HG03280 (cell line): ENCODE results near the gene C2CD5.
A peak's percentile ranks its signal among the peaks of the same experiment; 100 is the strongest.
"Not testable (repeated sequence)": the region's sequence is repeated elsewhere in the genome, so short reads cannot be mapped to it uniquely, and the experiment has no call there.

Source experiments
- ATAC-seq: cut with Tn5 transposase; IDR thresholded peaks from one replicate; pipeline ENCODE4 v1.9.1; 2021; ENCODE audit warnings: mild to moderate bottlenecking, moderate library complexity; ENCODE audit not compliant: unreplicated experiment

C2CD5 gene, protein sequence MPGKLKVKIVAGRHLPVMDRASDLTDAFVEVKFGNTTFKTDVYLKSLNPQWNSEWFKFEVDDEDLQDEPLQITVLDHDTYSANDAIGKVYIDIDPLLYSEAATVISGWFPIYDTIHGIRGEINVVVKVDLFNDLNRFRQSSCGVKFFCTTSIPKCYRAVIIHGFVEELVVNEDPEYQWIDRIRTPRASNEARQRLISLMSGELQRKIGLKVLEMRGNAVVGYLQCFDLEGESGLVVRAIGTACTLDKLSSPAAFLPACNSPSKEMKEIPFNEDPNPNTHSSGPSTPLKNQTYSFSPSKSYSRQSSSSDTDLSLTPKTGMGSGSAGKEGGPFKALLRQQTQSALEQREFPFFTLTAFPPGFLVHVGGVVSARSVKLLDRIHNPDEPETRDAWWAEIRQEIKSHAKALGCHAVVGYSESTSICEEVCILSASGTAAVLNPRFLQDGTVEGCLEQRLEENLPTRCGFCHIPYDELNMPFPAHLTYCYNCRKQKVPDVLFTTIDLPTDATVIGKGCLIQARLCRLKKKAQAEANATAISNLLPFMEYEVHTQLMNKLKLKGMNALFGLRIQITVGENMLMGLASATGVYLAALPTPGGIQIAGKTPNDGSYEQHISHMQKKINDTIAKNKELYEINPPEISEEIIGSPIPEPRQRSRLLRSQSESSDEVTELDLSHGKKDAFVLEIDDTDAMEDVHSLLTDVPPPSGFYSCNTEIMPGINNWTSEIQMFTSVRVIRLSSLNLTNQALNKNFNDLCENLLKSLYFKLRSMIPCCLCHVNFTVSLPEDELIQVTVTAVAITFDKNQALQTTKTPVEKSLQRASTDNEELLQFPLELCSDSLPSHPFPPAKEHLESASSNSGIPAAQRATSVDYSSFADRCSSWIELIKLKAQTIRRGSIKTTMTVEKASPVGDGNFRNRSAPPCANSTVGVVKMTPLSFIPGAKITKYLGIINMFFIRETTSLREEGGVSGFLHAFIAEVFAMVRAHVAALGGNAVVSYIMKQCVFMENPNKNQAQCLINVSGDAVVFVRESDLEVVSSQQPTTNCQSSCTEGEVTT

DNA sequence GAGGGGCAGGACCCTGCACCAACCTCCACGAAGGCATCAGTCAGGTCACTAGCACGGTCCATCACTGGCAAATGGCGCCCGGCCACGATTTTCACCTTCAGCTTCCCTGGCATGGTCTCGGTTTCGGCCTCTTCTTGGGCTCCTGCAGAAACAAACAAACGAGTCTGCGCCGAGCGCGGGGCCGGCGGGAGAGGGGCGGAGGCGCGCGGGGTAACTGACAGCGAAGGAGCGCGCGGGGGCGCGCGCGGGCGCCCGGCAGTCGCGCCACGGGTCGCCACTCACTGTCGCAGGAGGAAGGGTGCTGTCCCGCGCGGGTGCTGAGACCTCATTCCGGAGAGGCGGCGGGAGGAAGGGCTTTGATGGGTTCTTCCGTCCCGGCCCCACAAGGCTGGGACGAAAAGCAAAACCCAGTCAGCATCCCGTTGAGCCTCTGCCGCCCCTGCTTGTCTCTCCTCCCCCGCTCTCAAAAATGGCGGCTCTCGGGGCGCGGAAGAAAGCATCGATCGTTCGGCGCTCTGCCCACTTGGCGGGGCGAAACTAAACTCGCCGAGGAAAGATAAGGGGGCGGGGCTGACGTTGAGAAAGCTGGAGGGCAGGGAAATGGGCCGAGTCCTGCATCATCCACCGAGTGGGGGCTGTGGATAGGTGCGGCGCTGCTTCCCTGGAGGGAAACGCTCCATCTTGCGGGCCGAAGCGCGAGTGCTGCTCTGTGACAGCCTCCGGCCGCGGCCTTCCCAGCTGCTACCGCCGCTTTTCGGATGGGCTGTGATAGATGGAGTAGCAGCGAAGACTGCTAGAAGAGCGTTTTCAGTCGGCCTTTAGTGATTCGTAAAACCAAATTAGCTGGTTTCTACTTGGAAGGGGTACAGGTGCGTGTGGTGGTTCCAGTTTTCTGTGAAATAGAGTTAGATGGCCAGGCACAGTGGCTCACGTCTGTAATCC is at the start of gene C2CD5:
Gene C2CD5, minus strand, starts transcription at position 505 of the 942 bp plus-strand sequence. Its CDS starts 392 bp downstream, at position 113.
- ATAC-seq, result peak; percentile 84

DNA sequence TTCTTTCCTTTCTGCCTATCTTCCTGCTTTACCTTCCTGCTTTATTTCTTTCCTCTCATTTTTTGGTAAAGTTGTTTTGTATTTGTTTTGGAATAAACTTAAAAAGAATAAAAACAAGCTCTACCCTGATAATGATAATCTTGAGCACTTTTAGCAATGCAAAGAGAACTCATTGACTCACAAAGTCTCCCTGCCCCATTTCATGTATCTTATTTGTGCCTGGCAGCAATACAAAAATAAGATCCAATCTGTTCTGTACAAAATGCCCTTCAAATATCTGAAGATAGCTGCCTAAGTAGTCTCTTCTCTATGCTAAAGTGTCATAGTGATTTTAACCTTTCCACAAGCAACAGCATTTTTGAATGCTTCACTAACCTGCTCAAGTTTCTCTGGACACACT is 49.5 kb upstream of the C2CD5 start:
- no peak for ATAC-seq

GRCh38 chr12:22588817-22589216 is 44.5 kb upstream of the C2CD5 start:
- ATAC-seq, result no peak

DNA sequence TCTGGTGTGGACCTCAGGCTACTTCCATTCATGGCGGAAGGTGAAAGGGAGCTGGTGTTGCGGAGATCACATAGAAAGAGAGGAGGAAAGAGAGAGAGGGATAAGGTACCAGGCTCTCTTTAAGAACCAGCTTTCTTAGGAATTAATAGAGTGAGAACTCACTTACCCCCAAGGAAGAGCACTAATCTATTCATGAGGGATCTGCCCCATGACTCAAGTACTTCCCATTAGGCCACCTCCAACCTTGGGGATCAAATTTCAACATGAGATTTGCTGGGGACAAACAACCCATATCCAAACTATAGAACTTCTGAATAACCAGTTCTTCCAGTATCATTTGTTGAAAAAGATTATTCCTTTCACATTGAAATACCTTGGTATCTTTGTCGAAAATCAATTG is 34.0 kb upstream of the C2CD5 start:
- no peak for ATAC-seq

DNA sequence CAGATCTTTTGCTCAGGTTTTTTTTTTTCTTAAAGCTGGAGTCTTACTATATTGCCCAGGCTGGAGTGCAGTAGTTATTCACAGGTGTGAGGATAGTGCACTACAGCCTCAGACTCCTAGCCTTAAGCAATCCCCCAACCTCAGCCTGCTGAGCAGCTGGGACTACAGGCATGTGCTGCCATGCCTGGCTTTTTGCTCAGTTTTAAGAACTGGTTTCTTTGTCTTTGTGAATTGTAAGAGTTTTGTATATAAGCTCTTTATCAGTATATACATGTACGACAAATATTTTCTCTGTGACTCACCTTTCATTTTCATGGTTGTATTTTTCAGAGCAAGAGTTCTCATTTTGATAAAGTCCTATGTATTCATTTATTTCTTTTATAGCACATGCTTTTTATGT is 33.3 kb upstream of the C2CD5 start:
- no peak for ATAC-seq

DNA sequence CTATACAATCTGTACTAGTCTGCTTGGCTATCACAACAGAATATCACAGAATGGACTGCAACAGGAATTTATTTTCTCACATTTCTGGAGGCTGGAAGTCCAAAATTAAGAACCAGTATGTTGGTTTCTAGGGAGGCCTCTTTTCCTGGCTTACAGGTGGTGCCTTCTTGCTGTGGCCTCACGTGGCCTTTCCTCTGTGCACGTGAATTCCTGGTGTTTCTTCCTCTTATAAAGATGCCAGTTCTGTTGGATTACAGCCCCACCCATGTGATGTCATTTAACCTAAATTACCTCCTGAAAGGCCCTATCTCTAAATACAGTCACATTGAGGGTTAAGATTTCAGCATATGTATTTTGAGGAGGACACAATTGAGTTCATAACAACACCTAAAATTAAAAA is 32.1 kb upstream of the C2CD5 start:
- no peak for ATAC-seq

DNA sequence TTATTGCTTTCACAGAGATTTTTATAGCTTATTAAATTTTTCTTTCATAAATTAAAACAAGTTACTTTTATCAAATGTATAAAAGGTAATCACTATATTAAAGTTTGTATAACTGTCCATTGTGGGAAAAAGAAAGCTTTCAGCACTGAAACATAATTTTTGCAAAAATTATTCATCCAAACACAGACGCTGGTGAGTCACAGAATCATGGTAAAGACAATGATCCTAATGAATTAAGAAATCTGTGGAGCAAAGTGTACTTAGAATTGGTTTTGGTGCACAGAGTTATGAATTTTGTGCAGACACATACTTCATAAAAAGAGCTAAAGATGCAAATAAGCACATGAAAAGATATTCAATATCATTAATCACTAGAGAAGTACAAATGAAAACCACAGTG is 31.7 kb upstream of the C2CD5 start:
- no peak for ATAC-seq

- no peak for ATAC-seq
Measured at GRCh38 chr12:22574921-22575320, 30.6 kb upstream of the C2CD5 start.

GRCh38 chr12:22573181-22573580 is 28.8 kb upstream of the C2CD5 start:
- ATAC-seq, result no peak

GRCh38 chr12:22569253-22569652 is 24.9 kb upstream of the C2CD5 start:
- no peak for ATAC-seq

GRCh38 chr12:22562036-22563028 is 18.0 kb upstream of the C2CD5 start:
- ATAC-seq, result no peak

- not testable (repeated sequence) for ATAC-seq
Measured at GRCh38 chr12:22554750-22555149, 10.4 kb upstream of the C2CD5 start.

GRCh38 chr12:22551624-22552023 is 7.3 kb upstream of the C2CD5 start:
- ATAC-seq, result no peak

GRCh38 chr12:22545255-22545654 is 913 bp upstream of the C2CD5 start:
- no peak for ATAC-seq

- peak; percentile 41 for ATAC-seq
Measured at GRCh38 chr12:22543246-22544037, 900 bp downstream of the C2CD5 start.

DNA sequence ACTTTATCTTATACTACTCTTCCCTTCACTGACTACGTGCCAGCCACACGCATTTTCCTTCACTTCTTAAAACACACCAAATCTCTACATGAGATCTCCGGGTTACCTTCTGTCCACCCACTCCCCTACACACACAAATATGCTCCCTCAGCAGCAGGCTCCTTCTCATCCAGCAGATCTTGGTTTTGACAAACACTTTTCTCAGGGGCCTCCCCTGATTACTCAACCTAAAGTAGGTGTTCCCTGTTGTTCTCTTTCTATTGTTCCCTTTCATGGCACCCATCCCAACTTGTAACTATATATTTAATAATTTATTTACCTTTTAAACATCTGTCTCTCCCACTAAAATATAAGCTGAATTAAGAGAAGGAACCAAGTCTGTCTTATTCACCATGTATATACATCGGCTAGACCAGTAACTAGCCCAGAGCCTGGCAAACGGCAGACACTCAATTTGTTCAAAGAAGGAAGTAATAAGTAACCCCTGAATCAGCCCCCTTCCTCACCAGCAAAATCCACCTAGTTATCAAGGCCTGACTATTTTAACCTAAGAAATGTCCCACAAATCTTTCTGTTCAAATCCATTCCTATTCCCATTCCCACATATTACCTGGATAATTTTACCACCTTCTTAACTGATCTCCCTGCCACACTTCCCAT is 2.7 kb downstream of the C2CD5 start:
- no peak for ATAC-seq

GRCh38 chr12:22539055-22539454 is 5.3 kb downstream of the C2CD5 start:
- no peak for ATAC-seq

GRCh38 chr12:22538311-22538710 is 6.0 kb downstream of the C2CD5 start:
- no peak for ATAC-seq
